GM20431 (cell line): ENCODE data around the gene PCNX1.
"Not testable (repeated sequence)": the region's sequence is repeated elsewhere in the genome, so short reads cannot be mapped to it uniquely, and the experiment has no call there.

Experiments
- in situ Hi-C: fragments of 300-500 bp; cut with MseI, MboI; formaldehyde crosslinking; loops from one replicate; pipeline ENCODE4 v1.15.0; 2020; ENCODE audit warnings: low sequenced_read_pairs; ENCODE audit not compliant: unreplicated experiment

Gene PCNX1

GRCh38 chr14:70909733-70910614 lies 2.7 kb downstream of the PCNX1 start:
- in situ Hi-C loops = no loop called here

GRCh38 chr14:70915415-70915814 lies 8.2 kb downstream of the PCNX1 start:
- in situ Hi-C loops = no loop called here

GRCh38 chr14:70916300-70916699 lies 9.0 kb downstream of the PCNX1 start:
- in situ Hi-C loops = no loop called here

DNA sequence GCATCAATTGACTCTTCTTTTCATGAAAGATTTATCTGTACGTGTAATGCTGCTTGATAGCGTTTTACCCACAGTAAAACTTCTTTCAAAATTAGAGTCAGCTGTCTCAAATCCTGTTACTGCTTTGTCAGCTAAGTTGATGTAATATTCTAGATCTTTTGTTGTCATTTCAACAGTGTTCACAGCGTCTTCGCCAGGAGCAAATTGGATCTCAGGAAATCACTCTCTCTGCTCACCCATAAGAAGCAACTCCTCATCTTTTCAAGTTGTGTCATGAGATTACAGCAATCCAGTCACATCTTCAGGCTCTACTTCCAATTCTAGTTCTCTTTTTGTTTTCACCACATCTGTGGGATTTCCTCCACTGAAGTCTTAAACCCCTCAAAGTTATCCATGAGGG lies 9.5 kb downstream of the PCNX1 start:
- in situ Hi-C loops = no loop called here

- in situ Hi-C loops = no loop called here
Observed at GRCh38 chr14:70917633-70918032, 10.4 kb downstream of the PCNX1 start.

DNA sequence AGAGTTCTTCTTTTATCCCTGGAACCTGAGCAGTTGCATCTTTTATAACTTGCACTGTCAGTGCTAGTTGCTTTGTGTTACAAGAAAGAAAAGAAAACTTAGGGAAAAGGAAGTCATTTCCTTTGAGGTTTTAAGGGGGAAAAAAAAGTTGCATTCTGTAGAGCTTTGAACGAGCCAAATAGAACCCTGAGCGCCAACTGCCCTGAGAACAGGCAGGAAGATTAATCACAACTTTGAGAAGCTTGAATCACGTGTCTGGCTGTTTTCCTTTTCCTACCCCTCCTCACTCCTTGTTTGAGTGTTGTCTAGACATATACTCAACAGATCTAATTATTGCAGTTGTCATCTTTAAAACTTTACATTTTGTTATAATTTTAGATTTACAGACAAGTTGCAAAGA lies 12.5 kb downstream of the PCNX1 start:
- in situ Hi-C loops = no loop called here

DNA sequence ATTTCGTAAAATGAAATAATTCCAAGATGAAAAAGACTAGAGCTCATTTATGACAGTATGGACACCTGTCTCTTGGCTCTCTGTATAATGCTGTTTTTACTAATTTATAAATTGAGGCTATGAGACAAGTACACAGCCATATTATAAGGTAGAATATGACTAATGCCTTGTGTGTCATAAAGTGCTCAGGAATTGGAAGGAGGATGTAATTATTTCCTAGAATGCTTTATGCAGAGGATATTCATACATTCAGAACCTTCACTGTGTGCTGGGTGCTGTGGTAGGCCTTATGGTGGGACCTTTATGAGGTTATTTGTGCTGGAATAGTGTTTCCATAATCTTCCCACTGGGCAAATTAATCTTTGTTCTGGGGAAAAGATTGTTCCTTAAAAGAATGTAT lies 13.3 kb downstream of the PCNX1 start:
- in situ Hi-C loops = no loop called here

- in situ Hi-C loops = no loop called here
Observed at GRCh38 chr14:70921669-70922068, 14.4 kb downstream of the PCNX1 start.

DNA sequence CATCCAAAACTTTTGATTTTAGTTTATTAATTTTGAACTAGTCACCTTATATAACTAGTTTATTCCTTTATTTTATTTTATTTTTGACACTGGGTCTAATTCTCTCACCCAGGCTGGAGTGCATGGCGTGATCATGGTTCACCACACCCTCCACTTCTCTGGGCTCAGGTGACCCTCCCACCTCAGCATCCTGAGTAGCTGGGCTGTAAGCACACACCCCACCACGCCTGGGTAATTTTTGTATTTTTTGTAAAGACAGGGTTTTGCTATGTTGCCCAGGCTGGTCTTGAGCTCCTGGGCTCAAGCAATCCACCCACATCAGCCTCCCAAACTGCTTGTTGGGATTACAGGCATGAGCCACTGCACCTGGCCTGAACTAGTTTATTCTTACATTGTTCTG lies 17.3 kb downstream of the PCNX1 start:
- in situ Hi-C loops = no loop called here

DNA sequence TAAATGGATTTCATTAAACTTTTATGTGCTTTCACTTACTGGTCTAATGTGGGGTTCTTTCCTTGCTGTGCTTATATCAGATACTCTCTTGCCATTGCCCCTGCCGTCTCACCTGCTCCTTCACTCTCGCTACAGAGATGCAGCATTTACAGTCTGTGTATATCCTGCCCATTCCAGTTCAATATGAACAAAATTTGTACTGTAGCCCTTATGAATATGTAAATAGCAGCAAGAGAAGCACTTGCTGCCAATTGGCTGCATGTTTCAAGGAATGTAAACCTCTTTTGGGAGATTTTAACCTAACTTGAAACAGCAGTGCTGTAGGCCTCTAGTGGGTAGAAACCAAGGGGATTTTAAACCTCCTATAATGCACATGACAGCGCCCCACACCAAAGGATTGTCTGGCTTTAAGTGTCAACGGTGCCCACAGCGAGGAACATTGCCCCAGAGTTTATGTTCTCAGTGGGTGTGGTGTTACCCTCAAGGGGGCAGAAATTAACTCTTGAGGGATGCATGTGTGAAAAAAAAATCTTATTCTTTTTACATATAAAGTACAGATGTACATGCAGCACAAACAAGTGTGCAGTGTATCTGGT lies 19.1 kb downstream of the PCNX1 start:
- in situ Hi-C loops = no loop called here

DNA sequence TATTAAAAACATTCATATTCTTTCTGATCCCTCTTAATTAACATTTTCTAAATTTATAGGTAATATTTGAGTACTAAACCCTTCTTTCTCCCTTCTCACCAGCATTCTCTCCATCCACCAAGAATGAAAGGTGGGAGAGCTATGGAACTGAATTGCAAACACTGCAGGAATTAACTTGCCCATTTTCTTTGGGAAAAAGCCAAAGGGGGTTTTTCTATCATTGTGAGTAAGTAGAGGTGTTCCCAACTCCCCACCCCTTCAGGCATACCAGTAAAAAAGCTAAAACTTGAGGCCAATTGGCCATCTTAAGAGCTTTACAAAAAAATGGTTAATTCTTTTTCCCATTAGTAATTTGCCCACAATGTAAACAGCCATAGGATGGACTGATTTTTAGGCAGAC lies 23.7 kb downstream of the PCNX1 start:
- in situ Hi-C loops = no loop called here

- in situ Hi-C loops = no loop called here
Observed at GRCh38 chr14:70934084-70934483, 26.8 kb downstream of the PCNX1 start.

DNA sequence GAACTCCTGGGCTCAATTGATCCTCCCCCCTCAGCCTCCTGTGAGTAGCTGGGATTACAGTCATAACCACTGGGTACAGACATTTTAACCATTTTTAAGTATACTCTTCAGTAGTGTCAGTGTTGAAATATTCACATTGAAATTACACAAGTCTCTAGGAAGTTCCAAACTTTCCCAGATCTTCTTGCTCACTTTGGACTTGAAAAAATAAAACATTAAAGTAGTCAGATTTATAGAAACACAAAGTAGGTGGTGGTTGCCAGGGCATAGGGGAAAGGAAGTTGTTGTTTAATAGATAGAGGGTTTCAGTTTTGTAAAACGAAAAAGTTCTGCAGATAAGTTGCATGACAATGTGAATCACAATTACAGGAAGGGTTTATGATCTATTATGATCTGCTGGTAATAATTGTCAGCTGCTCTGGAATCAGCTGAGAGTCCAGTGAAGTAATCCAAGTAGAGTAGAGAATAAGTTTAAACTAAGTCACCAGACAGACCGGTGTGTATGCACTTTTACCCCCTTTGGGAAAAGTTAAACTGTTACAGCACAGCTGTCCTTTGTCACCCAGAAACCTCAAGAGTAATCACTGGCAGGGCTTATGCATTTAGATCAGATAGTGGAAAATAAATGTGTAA lies 27.4 kb downstream of the PCNX1 start:
- in situ Hi-C loops = no loop called here

GRCh38 chr14:70935135-70935534 lies 27.9 kb downstream of the PCNX1 start:
- in situ Hi-C loops = no loop called here

DNA sequence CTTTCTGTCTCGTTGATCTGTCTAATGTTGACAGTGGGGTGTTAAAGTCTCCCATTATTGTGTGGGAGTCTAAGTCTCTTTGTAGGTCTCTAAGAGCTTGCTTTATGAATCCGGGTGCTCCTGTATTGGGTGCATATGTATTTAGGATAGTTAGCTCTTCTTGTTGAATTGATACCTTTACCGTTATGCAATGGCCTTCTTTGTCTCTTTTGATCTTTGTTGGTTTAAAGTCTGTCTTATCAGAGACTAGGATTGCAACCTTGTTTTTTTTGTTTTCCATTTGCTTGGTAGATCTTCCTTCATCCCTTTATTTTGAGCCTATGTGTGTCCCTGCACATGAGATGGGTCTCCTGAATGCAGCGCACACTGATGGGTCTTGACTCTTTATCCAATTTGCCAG lies 32.4 kb downstream of the PCNX1 start:
- in situ Hi-C loops = not testable (repeated sequence)

DNA sequence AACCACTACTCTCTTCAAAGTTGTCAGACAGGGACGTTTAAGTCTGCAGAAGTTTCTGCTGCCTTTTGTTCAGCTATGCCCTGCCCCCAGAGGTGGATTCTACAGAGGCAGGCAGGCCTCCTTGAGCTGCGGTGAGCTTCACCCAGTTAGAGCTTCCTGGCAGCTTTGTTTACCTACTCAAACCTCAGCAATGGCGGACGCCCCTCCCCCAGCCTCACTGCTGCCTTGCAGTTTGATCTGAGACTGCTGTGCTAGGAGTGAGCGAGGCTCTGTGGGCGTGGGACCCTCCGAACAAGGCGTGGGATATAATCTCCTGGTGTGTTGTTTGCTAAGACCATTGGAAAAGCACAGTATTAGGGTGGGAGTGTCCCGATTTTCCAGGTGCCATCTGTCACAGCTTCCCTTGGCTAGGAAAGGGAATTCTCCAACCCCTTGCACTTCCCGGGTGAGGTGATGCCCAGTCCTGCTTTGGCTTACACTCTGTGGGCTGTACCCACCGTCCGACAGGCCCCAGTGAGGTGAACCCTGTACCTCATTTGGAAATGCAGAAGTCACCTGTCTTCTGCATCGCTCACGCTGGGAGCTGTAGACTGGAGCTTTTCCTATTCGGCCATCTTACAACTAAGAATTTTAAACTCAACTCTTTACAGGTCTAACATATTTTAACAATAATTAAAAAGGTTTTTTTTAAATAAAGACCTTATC lies 34.5 kb downstream of the PCNX1 start:
- in situ Hi-C loops = not testable (repeated sequence)

DNA sequence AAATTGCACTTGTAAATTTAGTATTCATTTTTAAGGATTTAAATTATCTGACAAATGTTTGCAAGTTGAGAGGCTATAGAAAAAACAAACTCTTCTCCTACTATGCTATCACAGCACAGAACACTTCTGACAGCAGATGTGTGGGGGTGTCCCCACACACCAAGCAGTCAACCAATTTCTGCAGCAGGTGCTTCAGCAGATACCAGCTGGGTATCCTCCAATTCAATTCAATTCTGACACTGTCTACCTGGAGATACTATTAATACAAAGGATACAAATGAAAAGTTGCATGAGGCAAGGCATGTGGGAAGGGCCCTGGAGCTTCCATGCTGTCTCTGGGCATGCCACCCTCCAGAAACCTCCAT lies 35.1 kb downstream of the PCNX1 start:
- in situ Hi-C loops = no loop called here

DNA sequence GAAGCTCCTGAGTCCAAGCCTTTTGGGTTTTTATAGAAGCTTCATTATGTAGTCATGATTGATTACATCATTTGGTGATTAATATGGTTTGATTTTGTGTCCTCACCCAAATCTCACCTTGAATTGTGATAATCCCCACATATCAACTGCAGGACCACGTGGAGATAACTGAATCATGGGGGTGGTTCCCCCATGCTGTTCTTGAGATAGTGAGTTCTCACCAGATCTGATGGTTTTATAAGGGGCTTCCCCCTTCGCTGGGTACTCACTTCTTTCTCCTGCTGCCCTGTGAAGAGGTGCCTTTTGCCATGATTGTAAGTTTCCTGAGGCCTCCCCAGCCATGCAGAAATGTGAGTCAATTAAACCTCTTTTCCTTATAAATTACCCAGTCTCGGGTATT lies 35.5 kb downstream of the PCNX1 start:
- in situ Hi-C loops = not testable (repeated sequence)

DNA sequence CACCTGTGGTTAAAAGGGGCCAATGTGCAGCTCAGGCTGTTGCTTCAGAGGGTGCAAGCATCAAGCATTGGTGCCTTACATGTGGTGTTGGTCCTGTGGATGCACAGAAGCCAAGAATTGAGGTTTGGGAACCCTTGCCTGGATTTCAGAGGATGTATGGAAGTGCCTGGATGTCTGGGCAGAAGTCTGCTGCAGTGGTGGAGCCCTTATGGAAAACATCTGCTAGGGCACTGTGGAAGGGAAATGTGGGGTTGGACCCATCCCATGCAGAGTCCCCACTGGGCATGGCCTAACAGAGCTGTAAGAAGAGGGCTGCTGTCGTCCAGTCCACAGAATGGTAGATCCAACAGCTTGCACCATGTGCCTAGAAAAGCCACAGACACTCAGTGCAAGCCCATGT lies 36.6 kb downstream of the PCNX1 start:
- in situ Hi-C loops = no loop called here

GRCh38 chr14:70947739-70948138 lies 40.5 kb downstream of the PCNX1 start:
- in situ Hi-C loops = no loop called here

- in situ Hi-C loops = loop anchor here (25.0 kb wide), 2 partner anchors 140 to 340 kb away; partner anchors contain the start of genes MAP3K9 and MED6
Observed at GRCh38 chr14:70952485-70952884, 45.2 kb downstream of the PCNX1 start.
